H1 (cell line): ENCODE measurements around the gene BEST3. TPM values are rescaled to one million over a fixed set of nuclear protein-coding genes. Genes with fewer than 3 reads are reported as not detected.

Source experiments
- CTCF ChIA-PET: fragments of 300-600 bp; sonication (Branson Sonifier 250); formaldehyde crosslinking; loops from one replicate; lab custom pipeline; 2021; ENCODE audit not compliant: partially characterized antibody; lab: Charles Lee
- POLR2A ChIA-PET: fragments of 300-600 bp; sonication (Branson Sonifier 250); formaldehyde crosslinking; loops from one replicate; lab custom pipeline; 2021; ENCODE audit warnings: inconsistent platforms; ENCODE audit not compliant: partially characterized antibody; lab: Charles Lee
- DNase-seq, 2 experiments: peaks; one replicate each; pipeline versions ENCODE4 v3.0.0 to v3.0.0-alpha.2; 2010 to 2022; ENCODE audit warnings: low spot score in 2 of 2, low read depth in 1 of 2, mixed read lengths in 1 of 2
- FAIRE-seq: peaks from 2 replicates; lab custom pipeline; 2011; peaks lifted over from hg19 to GRCh38; lab: Jason Lieb, UNC
- H2AFZ ChIP-seq: 2 replicates; pipeline ENCODE4 v1.8.1; 2012; ENCODE audit warnings: low read length, inconsistent platforms
- H2AK5ac ChIP-seq: 2 replicates; pipeline ENCODE4 v1.6.1; 2013; ENCODE audit warnings: low read depth, low read length
- H2BK120ac ChIP-seq: replicated peaks from 2 replicates; pipeline ENCODE3; 2013; ENCODE audit warnings: low read depth, low read length, inconsistent platforms
- H2BK12ac ChIP-seq: 2 replicates; pipeline ENCODE4 v1.6.1; 2013; ENCODE audit warnings: low read depth, low read length
- H2BK15ac ChIP-seq: 2 replicates; pipeline ENCODE4 v1.6.1; 2013; ENCODE audit warnings: low read length
- H2BK20ac ChIP-seq: 2 replicates; pipeline ENCODE4 v1.6.1; 2013; ENCODE audit warnings: low read length
- H2BK5ac ChIP-seq: 2 replicates; pipeline ENCODE4 v1.6.1; 2013; ENCODE audit warnings: low read depth, low read length
- H3K14ac ChIP-seq: 2 replicates; pipeline ENCODE4 v1.6.1; 2013; ENCODE audit warnings: inconsistent platforms; ENCODE audit not compliant: insufficient read length
- H3K18ac ChIP-seq: 2 replicates; pipeline ENCODE4 v1.6.1; 2013; ENCODE audit warnings: low read length; ENCODE audit errors: extremely low read depth
- H3K23ac ChIP-seq: 2 replicates; pipeline ENCODE4 v1.6.1; 2013; ENCODE audit warnings: inconsistent platforms; ENCODE audit not compliant: insufficient read length
- H3K23me2 ChIP-seq: 2 replicates; pipeline ENCODE4 v1.6.1; 2013; ENCODE audit warnings: low read depth, low read length
- H3K27ac ChIP-seq: 2 replicates; pipeline ENCODE4 v1.6.1; 2011; ENCODE audit warnings: low read depth, low read length, inconsistent platforms
- H3K27me3 ChIP-seq, 4 experiments: replicated peaks in 1 of 4; 1 replicate in 1 of 4; 2 replicates in 3 of 4; pipeline versions ENCODE4 v1.6.1 to v1.8.1; 2011 to 2013; ENCODE audit warnings: low read length in 3 of 4, mild to moderate bottlenecking in 3 of 4, inconsistent platforms in 2 of 4, mixed read lengths in 2 of 4, moderate library complexity in 1 of 4; ENCODE audit not compliant: control insufficient read depth in 3 of 4, insufficient read depth in 3 of 4; ENCODE audit errors: extremely low read depth in 1 of 4
- H3K36me3 ChIP-seq, 4 experiments: 2 replicates each; pipeline versions ENCODE4 v1.6.1 to v1.8.1; 2011 to 2013; ENCODE audit warnings: mild to moderate bottlenecking in 4 of 4, low read length in 3 of 4, moderate library complexity in 2 of 4, control low read depth in 1 of 4, inconsistent platforms in 1 of 4; ENCODE audit not compliant: insufficient read depth in 4 of 4, control insufficient read depth in 2 of 4
- H3K4ac ChIP-seq: replicated peaks from 2 replicates; pipeline ENCODE3; 2013; ENCODE audit warnings: low read length, low read depth, mixed read lengths, inconsistent platforms; ENCODE audit not compliant: insufficient read length
- H3K4me1 ChIP-seq, 4 experiments: replicated peaks in 1 of 4; 1 replicate in 1 of 4; 2 replicates in 3 of 4; pipeline versions ENCODE4 v1.6.1 to v1.8.1; 2011 to 2013; ENCODE audit warnings: low read length in 3 of 4, inconsistent platforms in 2 of 4, mixed read lengths in 1 of 4; ENCODE audit not compliant: insufficient read depth in 4 of 4, control insufficient read depth in 3 of 4
- H3K4me2 ChIP-seq, 2 experiments: 2 replicates each; pipeline versions ENCODE4 v1.6.1 to v1.8.1; 2011 to 2013; ENCODE audit warnings: low read depth in 2 of 2, low read length in 2 of 2, control low read depth in 1 of 2, inconsistent platforms in 1 of 2, mild to moderate bottlenecking in 1 of 2; ENCODE audit not compliant: insufficient read depth in 1 of 2
- H3K4me3 ChIP-seq, 4 experiments: fragments of 200-600, 300-600 bp in 1 of 4; sonication (generic), shearing (Covaris generic), sonication (Bioruptor Twin) in 1 of 4; 2 replicates each; pipeline versions ENCODE4 v1.5.1 to v1.8.1; 2011 to 2016; ENCODE audit warnings: low read length in 4 of 4, low read depth in 3 of 4, control low read depth in 2 of 4, inconsistent platforms in 2 of 4, mild to moderate bottlenecking in 2 of 4, mixed read lengths in 1 of 4, moderate library complexity in 1 of 4; ENCODE audit not compliant: insufficient read depth in 2 of 4; ENCODE audit errors: extremely low read depth in 1 of 4
- H3K56ac ChIP-seq: replicated peaks from 2 replicates; pipeline ENCODE3; 2013; ENCODE audit warnings: low read depth, mild to moderate bottlenecking, mixed read lengths, low read length, inconsistent platforms; ENCODE audit not compliant: insufficient read length
- H3K79me1 ChIP-seq: 2 replicates; pipeline ENCODE4 v1.6.1; 2013; ENCODE audit warnings: low read depth, low read length, control low read depth
- H3K79me2 ChIP-seq, 2 experiments: 2 replicates each; pipeline versions ENCODE4 v1.6.1 to v1.8.1; 2012 to 2013; ENCODE audit warnings: low read length in 2 of 2, mild to moderate bottlenecking in 2 of 2, inconsistent platforms in 1 of 2; ENCODE audit not compliant: insufficient read depth in 2 of 2, control insufficient read depth in 1 of 2
- H3K9ac ChIP-seq, 4 experiments: replicated peaks in 1 of 4; 1 replicate in 1 of 4; 2 replicates in 3 of 4; pipeline versions ENCODE4 v1.6.1 to v1.8.1; 2011 to 2013; ENCODE audit warnings: low read depth in 3 of 4, low read length in 3 of 4, control low read depth in 2 of 4, mild to moderate bottlenecking in 2 of 4, moderate library complexity in 2 of 4, inconsistent platforms in 1 of 4; ENCODE audit errors: extremely low read depth in 1 of 4
- H3K9me3 ChIP-seq, 2 experiments: 2 replicates each; pipeline versions ENCODE4 v1.6.1 to v1.8.1; 2012 to 2013; ENCODE audit warnings: mild to moderate bottlenecking in 2 of 2, moderate library complexity in 2 of 2, control low read depth in 1 of 2, inconsistent platforms in 1 of 2, low read depth in 1 of 2, low read length in 1 of 2, mixed read lengths in 1 of 2; ENCODE audit not compliant: insufficient read depth in 2 of 2
- H4K20me1 ChIP-seq, 2 experiments: replicated peaks in 1 of 2; 2 replicates each; pipeline versions ENCODE3 to v1.8.1; 2011 to 2013; ENCODE audit warnings: inconsistent platforms in 2 of 2, low read length in 2 of 2, mild to moderate bottlenecking in 1 of 2; ENCODE audit not compliant: insufficient read depth in 2 of 2, control insufficient read depth in 1 of 2
- H4K5ac ChIP-seq: 2 replicates; pipeline ENCODE4 v1.6.1; 2013; ENCODE audit warnings: low read length, low read depth, mixed read lengths, inconsistent platforms; ENCODE audit not compliant: insufficient read length
- H4K8ac ChIP-seq: 2 replicates; pipeline ENCODE4 v1.8.0; 2013; ENCODE audit warnings: mild to moderate bottlenecking, moderate library complexity, low read length, inconsistent platforms; ENCODE audit not compliant: insufficient read depth; ENCODE audit errors: extremely low read depth
- H4K91ac ChIP-seq: replicated peaks from 2 replicates; pipeline ENCODE3; 2013; ENCODE audit warnings: low read length, mixed read lengths, inconsistent platforms; ENCODE audit not compliant: insufficient read length
- CEBPB ChIP-seq: IDR thresholded peaks from 2 replicates; pipeline ENCODE4 v1.6.1; 2012; ENCODE audit warnings: low read depth, low read length
- GABPA ChIP-seq: IDR thresholded peaks from 2 replicates; pipeline ENCODE4 v1.6.1; 2011; ENCODE audit warnings: mild to moderate bottlenecking, low read length, moderate library complexity, borderline replicate concordance; ENCODE audit not compliant: insufficient read depth
- HDAC6 ChIP-seq: IDR thresholded peaks from one replicate; pipeline ENCODE4 v1.7.1; 2012; ENCODE audit warnings: low read depth, mild to moderate bottlenecking, inconsistent platforms, low read length, moderate library complexity
- KDM4A ChIP-seq: IDR thresholded peaks from one replicate; pipeline ENCODE4 v1.7.1; 2012; ENCODE audit warnings: low read depth, mild to moderate bottlenecking, moderate library complexity, low read length, inconsistent platforms; ENCODE audit not compliant: severe bottlenecking
- PHF8 ChIP-seq: fragments of 200-600 bp; sonication (generic); conservative IDR thresholded peaks from 2 replicates; pipeline ENCODE4 v1.7.1; 2012; ENCODE audit warnings: low read depth, mild to moderate bottlenecking, inconsistent platforms, low read length, moderate library complexity
- POU5F1 ChIP-seq: IDR thresholded peaks from 2 replicates; pipeline ENCODE4 v1.6.1; 2011; ENCODE audit warnings: low read depth, mild to moderate bottlenecking, low read length, moderate library complexity
- WGBS, 2 experiments: shearing (Covaris generic) in 1 of 2; methylation state at CpG; one replicate each; pipeline versions ENCODE4 v1.1.6 to v1.1.7; 2013 to 2015; ENCODE audit warnings: low lambda C conversion rate in 2 of 2, mixed read lengths in 2 of 2, inconsistent platforms in 1 of 2, low coverage in 1 of 2, missing lambda C conversion rate in 1 of 2; ENCODE audit not compliant: insufficient replicate concordance in 2 of 2, insufficient coverage in 1 of 2, insufficient read length in 1 of 2; ENCODE audit errors: extremely low coverage in 1 of 2, missing lambda C conversion rate in 1 of 2; 5-methylcytosine and 5-hydroxymethylcytosine counted together
- polyA plus RNA-seq, 7 experiments: library from polyadenylated mRNA; depleted of rRNA in 3 of 7; stranded (reverse) in 5 of 7; unstranded in 2 of 7; fragments of >200 nt in 5 of 7; fragments of 200-250 nt in 2 of 7; gene quantifications; 1 replicate in 5 of 7; 2 replicates in 1 of 7; 4 replicates in 1 of 7; pipeline versions ENCODE4 v1.2.1 to v1.2.3, GENCODE V29; 2011 to 2013; ENCODE audit warnings: missing spikeins in 2 of 7, mixed read lengths in 2 of 7
- total RNA-seq: library from RNA; stranded (reverse); fragmentation: NEBNext Ultra II Directional; extraction: Animal tissue kit (Norgen Biotek cat#: 25700); gene quantifications from 2 replicates; pipeline ENCODE4 v1.2.1, GENCODE V29; 2021
- TF ChIP-seq, protein P1 (sequence below): IDR thresholded peaks from 2 replicates; pipeline ENCODE4 v1.6.1; 2012; ENCODE audit warnings: inconsistent platforms
- TF ChIP-seq, protein P2 (sequence below): IDR thresholded peaks from 2 replicates; pipeline ENCODE4 v1.6.1; 2012; ENCODE audit warnings: inconsistent platforms
- TF ChIP-seq, protein P3 (sequence below), 3 experiments: IDR thresholded peaks; 1 replicate in 2 of 3; 2 replicates in 1 of 3; pipeline versions ENCODE4 v1.5.1 to v1.6.1; 2011; ENCODE audit warnings: low read length in 3 of 3, mild to moderate bottlenecking in 3 of 3, inconsistent platforms in 2 of 3, low read depth in 1 of 3, moderate library complexity in 1 of 3; ENCODE audit not compliant: insufficient read depth in 1 of 3; ENCODE audit errors: control extremely low read depth in 1 of 3

Gene BEST3
- total and polyA plus RNA-seq, 2 of the 8 experiments (the other 6 are each of a cell fraction or from before 2014, with no cell fraction given), result 0.17 TPM; not detected in 1

DNA sequence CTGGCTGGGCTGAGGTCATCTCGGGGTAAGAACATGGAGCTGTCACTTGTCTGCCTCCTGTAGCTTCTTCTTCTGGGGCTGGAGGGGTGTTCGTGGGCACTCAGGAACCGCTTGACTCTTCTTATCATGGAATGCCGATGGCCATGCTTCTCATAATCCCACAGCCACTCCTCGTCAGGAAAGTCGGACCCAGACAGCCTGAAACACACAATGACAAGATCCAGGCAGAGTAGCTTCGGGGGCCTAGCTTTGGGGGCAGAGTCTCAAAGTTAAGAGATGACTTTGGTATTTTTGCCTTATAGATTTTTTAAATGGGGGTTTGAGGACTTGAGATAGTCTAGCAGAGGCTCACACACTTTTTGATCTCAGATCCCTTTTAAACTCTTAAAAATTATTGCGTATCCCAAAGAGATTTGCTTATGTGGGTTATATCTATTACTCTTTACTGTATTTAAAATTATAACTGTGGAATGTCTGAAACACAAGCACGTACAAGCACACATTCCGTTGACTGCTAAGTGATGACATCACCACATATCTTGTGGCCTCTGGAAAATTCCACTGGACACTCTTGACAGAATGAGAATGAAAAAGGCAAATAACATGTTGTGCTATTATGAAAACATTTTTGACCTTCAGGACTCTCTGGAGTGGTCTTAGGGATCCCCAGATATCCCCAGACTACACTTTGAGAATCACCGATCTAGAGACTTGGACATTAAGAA is 43.3 kb downstream of the BEST3 start:
- no peak overlapping the region for H3K4me2 ChIP-seq
- no peak overlapping the region for H3K14ac ChIP-seq
- H3K27ac ChIP-seq, result no peak overlapping the region
- H3K23me2 ChIP-seq, result no peaks in the 10 kb centered on the region
- no peak overlapping the region for H2AK5ac ChIP-seq
- no peak overlapping the region for H3K18ac ChIP-seq
- H3K27me3 ChIP-seq, result peaks cover 0 to 2% (median 0%) of the 10 kb centered on the region in 4 experiments; a peak in 2 of 7 replicates
- no peak for FAIRE-seq
- no peaks in the 10 kb centered on the region for H4K20me1 ChIP-seq
- no peaks in the 10 kb centered on the region for H3K36me3 ChIP-seq
- H2BK120ac ChIP-seq, result no peak overlapping the region
- H3K23ac ChIP-seq, result no peak overlapping the region
- H3K4ac ChIP-seq, result no peak overlapping the region
- no peaks in the 10 kb centered on the region for H3K79me2 ChIP-seq
- H3K4me1 ChIP-seq, result no peaks in the 10 kb centered on the region
- H2BK12ac ChIP-seq, result no peak overlapping the region
- no peak overlapping the region for H2BK15ac ChIP-seq
- H2BK20ac ChIP-seq, result no peak overlapping the region
- CTCF ChIA-PET, result interaction anchor here (1.0 to 1.5 kb wide), 2 partner anchors 10 to 16 kb away, joined by 3 to 12 read pairs; no protein-coding TSS in a partner anchor
- no peaks in the 10 kb centered on the region for H3K79me1 ChIP-seq
- no peak overlapping the region for H3K4me3 ChIP-seq
- no peak overlapping the region for H4K5ac ChIP-seq
- POLR2A ChIA-PET, result interaction anchor here (1.2 kb wide), 1 partner anchor 379 kb away, joined by 3 read pairs; no protein-coding TSS in a partner anchor
- H3K9me3 ChIP-seq, result no peaks in the 10 kb centered on the region
- no peak for DNase-seq
- no peak overlapping the region for H3K9ac ChIP-seq
- no peak overlapping the region for H3K56ac ChIP-seq
- H4K91ac ChIP-seq, result no peak overlapping the region
- no peak overlapping the region for H4K8ac ChIP-seq
- no peak overlapping the region for H2AFZ ChIP-seq
- H2BK5ac ChIP-seq, result no peak overlapping the region
- 91% methylated on average over 11 of the region's 11 CpGs; no CpG with 5 or more reads in 1 of the 2 experiments for WGBS, 2 experiments
- no peak for TF ChIP-seq KDM4A
- TF ChIP-seq, protein P1, sequence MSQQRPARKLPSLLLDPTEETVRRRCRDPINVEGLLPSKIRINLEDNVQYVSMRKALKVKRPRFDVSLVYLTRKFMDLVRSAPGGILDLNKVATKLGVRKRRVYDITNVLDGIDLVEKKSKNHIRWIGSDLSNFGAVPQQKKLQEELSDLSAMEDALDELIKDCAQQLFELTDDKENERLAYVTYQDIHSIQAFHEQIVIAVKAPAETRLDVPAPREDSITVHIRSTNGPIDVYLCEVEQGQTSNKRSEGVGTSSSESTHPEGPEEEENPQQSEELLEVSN, result no peak
- no peak for TF ChIP-seq CEBPB
- no peak for TF ChIP-seq POU5F1
- no peak for TF ChIP-seq HDAC6
- TF ChIP-seq, protein P2, sequence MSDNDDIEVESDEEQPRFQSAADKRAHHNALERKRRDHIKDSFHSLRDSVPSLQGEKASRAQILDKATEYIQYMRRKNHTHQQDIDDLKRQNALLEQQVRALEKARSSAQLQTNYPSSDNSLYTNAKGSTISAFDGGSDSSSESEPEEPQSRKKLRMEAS, result no peak
- no peak for TF ChIP-seq GABPA
- TF ChIP-seq PHF8, result no peak
- TF ChIP-seq, protein P3, sequence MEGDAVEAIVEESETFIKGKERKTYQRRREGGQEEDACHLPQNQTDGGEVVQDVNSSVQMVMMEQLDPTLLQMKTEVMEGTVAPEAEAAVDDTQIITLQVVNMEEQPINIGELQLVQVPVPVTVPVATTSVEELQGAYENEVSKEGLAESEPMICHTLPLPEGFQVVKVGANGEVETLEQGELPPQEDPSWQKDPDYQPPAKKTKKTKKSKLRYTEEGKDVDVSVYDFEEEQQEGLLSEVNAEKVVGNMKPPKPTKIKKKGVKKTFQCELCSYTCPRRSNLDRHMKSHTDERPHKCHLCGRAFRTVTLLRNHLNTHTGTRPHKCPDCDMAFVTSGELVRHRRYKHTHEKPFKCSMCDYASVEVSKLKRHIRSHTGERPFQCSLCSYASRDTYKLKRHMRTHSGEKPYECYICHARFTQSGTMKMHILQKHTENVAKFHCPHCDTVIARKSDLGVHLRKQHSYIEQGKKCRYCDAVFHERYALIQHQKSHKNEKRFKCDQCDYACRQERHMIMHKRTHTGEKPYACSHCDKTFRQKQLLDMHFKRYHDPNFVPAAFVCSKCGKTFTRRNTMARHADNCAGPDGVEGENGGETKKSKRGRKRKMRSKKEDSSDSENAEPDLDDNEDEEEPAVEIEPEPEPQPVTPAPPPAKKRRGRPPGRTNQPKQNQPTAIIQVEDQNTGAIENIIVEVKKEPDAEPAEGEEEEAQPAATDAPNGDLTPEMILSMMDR (IDR thresholded peaks at IDR 0.05; ENCODE audit: control extremely low read depth in 1 of 3, insufficient read depth in 1 of 3, low read depth in 1 of 3, low read length in 3 of 3), result no peak
